GM19395 (cell line): ENCODE measurements around the gene GLRX5.

Experiments used
- ATAC-seq: cut with Tn5 transposase; IDR thresholded peaks from one replicate; pipeline ENCODE4 v1.9.1; 2021; ENCODE audit warnings: mild to moderate bottlenecking, moderate library complexity; ENCODE audit not compliant: unreplicated experiment

Gene GLRX5

DNA sequence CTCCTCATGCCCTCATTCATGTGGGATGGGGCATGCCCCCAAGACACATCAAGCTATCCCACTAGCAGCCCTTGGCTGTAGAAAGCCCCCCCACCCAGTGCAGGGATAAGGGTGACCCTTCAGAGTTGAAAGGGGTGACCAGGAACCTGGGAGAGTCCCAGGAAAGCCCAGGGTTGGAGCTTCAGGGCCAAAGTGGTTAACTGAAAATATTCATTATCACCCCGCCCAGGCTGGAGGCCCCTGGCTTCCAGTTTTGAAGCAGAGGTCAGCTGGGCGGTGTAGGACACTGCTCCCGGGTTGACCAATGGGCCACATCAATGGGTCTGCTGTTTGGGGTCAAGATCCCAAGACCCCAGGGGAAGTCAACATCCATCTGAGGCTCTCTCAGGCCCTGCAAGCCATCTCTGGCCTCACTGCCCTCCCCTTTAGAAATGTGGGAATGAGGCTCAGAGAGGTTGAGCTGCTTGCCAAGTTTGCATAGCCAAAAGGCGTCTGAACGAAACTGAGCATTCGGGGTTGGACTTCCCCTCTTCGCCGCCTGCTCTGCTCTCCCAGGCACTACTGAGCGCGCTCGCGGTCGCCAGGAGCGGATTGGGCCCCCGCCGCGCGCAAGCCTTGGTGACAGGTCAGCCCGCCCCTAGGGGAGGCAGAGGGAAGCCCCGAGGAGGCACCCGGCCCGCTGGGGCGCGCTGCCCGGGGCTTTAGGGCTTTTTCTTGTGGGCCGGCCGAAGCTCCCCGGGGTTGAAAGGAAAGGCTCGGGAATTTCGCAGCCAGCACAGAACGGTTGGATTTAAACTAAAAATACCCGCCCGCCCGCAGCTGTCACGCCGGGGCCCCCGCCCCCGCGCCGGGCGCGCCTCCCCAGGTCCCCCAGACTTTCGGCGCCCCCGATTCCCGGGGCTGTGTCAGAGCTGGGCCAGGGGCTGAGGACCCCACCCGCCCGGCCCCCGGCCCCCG lies 19.0 kb upstream of the GLRX5 start:
- peak; percentile 83 for ATAC-seq

- peak; percentile 30 for ATAC-seq
Observed at GRCh38 chr14:95516554-95517181, 18.2 kb upstream of the GLRX5 start, which contains the start of gene SYNE3. TSS of gene SYNE3 (minus strand) at chr14:95516650. CDS start at chr14:95475821, 40,829 bp downstream.

GRCh38 chr14:95518045-95518751 lies 16.7 kb upstream of the GLRX5 start:
- peak; percentile 22 for ATAC-seq

GRCh38 chr14:95519699-95520098 lies 15.2 kb upstream of the GLRX5 start:
- peak; percentile 25 for ATAC-seq

DNA sequence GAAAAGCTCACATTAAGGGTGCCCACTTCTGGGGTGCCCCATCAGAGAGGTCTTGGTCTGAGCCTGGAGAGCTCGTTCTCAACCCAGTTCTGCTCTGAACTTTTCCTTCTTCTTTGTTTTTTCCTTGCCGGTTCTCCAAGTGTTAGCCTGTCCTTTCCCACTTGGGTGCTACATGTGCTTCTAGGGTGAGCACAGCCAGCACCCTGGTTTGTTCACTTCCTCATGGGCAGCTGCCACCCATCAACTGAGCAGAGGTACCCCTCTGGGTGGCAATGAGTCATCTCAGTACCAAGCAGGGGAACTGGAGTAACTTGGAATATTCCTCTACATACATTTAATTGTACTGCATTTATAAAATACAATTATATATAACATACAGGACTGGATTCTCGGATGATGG lies 14.5 kb upstream of the GLRX5 start:
- no peak for ATAC-seq

DNA sequence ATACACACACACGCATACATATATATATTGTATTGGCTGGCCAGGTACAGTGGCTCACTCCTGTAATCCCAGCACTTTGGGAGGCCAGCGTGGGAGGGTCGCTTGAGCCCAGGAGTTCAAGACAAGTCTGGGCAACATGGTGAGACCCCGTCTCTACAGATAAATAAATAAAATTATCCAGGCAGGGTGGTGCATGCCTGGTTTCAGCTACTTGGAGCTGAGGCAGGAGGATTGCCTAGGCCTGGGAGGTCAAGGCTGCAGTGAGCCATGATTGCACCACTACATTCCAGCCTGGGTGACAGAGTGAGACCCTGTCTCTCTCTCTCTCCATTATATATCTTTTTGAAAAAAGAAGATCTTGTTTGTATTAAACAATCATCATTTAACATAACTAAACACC lies 13.8 kb upstream of the GLRX5 start:
- ATAC-seq, result no peak

- ATAC-seq, result no peak
Observed at GRCh38 chr14:95522116-95522515, 12.7 kb upstream of the GLRX5 start.

DNA sequence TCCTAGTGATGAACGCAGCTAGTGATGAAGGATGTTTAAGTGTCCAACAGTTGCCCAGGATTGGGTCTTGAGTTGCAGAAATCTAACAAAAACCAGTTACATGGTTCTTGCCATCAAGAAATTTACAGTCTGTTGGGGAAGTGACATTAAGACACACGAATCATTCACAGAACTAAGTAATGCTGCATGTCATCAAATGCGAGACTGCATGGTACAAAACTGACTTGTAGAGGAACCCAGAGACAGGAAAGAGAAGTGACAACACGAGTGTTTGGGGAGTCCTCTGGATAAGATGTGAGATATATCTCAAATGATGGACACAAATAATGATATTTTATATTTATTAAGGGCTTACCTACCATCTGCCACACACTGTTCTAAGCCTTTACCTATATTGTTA lies 12.3 kb upstream of the GLRX5 start:
- ATAC-seq, result no peak

- ATAC-seq, result no peak
Observed at GRCh38 chr14:95523051-95523814, 11.6 kb upstream of the GLRX5 start.

DNA sequence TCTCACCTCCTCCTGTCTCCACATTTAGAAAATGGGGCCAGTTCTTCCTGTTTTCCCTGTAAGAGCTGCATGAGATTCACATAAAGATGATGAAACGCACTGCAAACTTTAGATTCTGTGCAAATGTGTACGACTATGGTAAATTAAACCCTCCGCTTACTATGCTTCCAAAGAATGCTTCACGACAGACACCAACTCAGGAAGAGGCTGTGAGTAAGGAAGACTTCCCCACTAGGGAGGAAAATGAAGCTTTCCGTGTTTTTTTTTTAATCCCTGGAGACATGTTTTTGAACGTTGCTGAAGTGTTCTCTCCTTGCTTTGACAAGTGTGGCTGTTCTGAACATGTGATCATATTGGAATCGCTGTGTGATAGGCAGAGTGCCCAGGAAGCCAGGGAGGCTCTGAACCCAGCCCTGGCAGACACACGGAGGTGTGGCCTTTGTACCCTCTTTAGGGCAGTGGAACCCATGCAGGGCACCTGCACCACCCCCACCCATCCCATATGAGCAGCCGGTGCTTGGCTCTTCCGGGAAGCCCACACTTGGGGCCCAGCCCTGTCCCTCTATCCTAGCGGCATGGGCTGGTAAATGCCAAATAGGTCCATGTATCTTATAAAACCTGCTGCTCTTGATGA lies 10.9 kb upstream of the GLRX5 start:
- ATAC-seq, result no peak

DNA sequence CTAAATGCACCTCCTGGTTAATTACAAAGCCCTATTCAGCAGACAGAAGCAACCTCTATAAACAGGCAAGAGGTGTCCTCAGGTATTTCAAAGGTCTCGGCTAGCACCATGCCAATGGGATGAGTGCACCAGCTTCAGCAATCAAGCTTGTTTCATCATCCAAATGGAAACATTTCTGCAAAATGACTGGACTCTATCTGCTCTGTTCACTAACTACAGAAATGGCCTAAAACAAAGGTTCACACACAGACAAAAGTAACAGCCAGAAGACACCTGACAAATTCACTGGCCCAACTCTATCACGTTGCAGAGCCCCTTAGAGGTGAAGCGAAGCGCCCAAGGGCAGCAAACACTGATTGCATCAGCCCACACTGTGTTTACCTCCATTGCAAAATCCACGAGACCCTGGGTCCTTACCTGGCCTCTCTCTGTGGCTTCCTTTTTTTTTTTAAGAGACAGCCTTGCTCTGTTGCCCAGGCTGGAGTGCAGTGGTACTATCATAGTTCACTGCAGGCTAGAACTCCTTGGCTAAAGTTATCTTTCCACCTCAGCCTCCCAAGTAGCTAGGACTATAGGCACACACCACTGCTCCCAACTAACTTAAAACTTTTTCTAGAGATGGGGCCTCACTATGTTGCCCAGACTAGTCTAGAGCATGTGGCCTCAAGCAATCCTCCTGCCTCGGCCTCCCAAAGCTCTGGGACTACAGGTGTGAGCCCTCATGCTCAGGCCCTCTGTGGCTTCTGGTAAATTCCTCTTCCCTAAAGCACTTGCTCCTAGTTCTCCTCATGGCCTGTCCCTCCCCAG lies 9.9 kb upstream of the GLRX5 start:
- no peak for ATAC-seq

GRCh38 chr14:95525999-95526398 lies 8.9 kb upstream of the GLRX5 start:
- no peak for ATAC-seq

DNA sequence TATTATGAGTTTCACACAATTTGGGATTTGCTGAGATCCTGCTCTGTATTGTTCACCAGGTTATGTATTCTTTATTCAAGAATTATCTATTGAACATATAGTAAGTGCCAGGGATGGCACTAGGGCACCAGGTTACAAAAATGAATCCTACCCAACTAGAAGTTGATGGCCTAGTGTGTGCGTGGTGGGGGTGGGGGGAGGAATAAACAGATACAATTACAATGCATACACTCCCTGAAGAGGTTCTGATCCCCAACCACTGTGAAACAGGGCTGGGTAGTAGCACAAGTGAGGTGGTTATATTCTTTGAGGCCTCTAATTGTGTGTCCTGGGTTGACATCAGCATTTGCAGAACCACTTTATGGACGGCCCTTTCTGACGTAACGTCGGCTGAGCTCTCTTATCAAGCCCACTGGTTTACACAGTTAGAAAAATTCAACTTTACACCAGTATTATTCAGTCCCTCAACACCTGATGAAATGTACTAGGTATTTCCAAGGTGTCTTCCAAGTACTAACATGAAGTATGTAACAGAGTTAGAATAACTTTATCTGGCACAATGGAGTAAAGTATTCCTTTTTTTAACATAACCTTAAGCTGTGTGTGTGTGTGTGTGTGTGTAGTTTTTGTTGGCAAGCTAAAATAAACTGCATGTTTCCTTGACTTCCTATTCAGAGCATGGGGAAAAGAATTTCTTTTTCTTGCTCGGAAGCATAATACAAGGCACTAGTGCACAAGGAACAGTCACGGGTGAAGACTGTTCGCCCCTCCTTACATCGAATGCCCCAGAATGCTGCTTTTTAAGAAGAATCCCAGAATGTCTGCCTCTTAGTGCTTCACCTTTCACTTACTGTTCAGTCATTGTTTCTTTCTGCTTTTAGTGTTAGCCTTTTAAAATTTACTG lies 8.1 kb upstream of the GLRX5 start:
- ATAC-seq, result no peak

DNA sequence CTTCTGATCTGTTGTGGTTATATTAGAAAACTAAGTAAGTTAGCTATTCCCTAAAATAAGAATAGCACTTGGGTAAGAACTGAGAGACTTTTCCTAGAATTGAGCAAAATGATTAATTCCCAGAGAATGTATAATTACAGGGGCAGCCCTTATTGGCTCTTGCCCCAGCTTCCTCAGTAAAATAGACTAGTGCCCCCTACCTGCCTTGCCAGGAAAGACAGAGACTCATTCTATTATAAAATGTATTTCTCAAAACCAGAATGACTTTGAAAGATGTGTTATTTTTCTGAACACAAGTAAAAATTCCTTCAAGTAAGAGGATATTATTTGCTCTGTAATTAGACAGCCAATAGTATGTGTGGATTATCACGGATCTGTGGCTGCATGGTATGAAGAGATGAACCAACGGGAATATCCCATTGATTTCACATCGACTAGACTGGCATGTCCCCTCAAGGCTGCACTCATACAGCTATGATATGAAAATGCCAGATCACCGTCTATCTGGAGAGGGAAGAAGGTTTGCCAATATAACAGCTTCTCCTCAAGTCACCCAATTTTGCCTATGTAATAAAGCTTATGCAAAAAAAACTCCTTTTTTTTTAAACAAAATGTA lies 7.4 kb upstream of the GLRX5 start:
- no peak for ATAC-seq

DNA sequence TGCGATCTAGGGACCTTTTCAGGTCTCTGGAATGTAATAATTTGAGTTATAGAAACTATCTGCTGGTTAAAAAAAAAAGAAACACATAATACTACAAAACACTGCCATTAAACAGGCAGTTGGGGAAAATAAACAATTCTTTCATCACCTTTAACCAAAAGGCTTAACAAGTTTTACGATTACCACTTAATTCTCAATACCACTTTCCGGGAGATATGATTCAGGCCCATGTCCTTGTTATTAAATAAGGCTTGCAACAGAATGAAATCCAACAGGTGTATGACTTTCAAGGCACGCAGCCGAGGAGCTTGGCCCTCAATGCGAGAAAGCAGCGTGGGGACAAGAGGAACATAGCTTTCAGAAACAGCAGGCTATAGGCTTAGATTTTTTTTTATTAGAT lies 5.6 kb upstream of the GLRX5 start:
- ATAC-seq, result no peak

DNA sequence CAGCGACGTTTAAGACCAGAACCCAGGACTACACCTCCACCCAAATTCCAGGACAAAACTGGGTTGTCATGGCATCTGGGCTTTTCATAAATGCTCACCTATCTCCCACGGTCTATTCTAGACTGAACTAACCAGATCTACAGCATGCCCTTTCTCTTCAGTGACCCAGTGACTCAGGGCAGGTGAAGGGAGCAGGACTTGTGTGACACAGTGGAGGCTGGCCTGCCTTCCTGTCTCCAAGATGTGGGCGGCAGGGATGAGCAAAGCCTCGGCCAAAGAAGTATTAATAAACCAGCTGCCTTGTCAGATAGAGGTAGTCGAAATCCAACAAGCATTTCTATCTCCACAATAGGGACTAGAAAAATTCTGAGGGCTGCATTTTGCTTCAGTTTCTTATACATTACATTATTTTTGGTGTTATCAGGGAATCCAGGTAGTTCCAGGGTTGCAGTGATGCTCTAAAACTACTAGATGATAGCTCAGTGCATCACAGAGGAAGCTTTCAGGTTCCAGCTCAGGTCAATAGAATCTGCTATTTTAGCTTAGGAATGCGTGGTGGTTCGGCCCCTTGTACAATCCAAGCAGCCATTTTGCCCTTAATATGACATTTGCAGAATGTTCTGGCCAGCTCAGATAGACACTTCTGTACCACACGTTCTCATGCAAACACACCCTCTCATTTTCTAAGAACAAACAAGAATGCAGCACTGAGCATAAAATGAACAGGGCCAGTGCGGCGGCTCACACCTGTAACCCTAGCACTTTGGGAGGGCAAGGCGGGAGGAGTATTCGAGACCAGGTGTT lies 4.2 kb upstream of the GLRX5 start:
- ATAC-seq, result no peak

DNA sequence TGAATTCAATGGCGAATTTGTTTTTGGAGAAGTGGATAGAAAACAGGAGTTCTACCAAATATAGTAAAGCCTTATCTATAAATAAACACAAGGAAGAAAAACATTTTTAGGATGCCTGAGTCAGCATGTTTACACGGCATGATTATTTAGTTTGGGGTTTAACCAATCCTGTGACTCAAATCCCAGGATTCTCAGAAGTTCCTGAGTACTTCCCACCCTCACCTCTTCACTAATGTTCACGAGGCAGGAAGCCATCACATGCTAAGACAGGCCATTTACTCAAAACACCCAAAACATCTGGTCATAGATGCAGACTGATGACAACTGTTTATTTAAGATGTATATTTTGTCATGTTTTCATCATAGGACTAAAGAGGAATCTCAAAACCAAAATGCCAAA lies 3.4 kb upstream of the GLRX5 start:
- ATAC-seq, result no peak
